ENCODE data around the gene SI.

SI gene

GRCh38 chr3:164940745-164941144, 137.6 kb downstream of the SI start:
- DNase-seq (ENCODE audit: low read depth) = no peak
- H3K4me3 ChIP-seq (ENCODE audit: control insufficient read depth, low read depth, low read length) = no peak overlapping the region
- TF ChIP-seq CTCF (conservative IDR thresholded peaks at IDR 0.05; ENCODE audit: control insufficient read depth, insufficient read depth, low read depth, low read length) = no peak

GRCh38 chr3:164929642-164930041, 148.7 kb downstream of the SI start:
- no peak for DNase-seq (ENCODE audit: low read depth)
- TF ChIP-seq CTCF (conservative IDR thresholded peaks at IDR 0.05; ENCODE audit: control insufficient read depth, insufficient read depth, low read depth, low read length) = no peak
- no peak overlapping the region for H3K4me3 ChIP-seq (ENCODE audit: control insufficient read depth, low read depth, low read length)
